ENCODE measurements around the gene NAPEPLD. TPM values are rescaled to one million over a fixed set of nuclear protein-coding genes. Genes with fewer than 3 reads are reported as not detected.

NAPEPLD gene
- polyA plus RNA-seq, 3 donors: 1.1 to 2.2 (median 1.6) TPM

- H3K27me3 Mint-ChIP-seq (ENCODE audit: low read depth in 3 of 3): no peaks in the 10 kb centered on the region
- H2AFZ ChIP-seq (ENCODE audit: insufficient read depth, low read depth, low read length, poor library complexity, severe bottlenecking): no peak overlapping the region
- no peaks in the 10 kb centered on the region for H3K27me3 ChIP-seq (ENCODE audit: control insufficient read depth in 2 of 2, insufficient read depth in 2 of 2, low read length in 2 of 2)
- intact Hi-C loops (cut with micrococcal nuclease): loop anchor here in 1 of 2 donors (10.0 kb wide), 1 partner anchor 217 kb away; the partner anchor contains the start of gene PMPCB
- no CpG with 5 or more reads among the region's 3 CpGs for WGBS (ENCODE audit: insufficient coverage)
- H3K36me3 Mint-ChIP-seq: peaks cover 3 to 14% of the 10 kb centered on the region in 2 donors
- DNase-seq: no peak
- H3K4me1 ChIP-seq (ENCODE audit: control insufficient read depth in 1 of 2, insufficient read depth in 2 of 2, low read length in 2 of 2): peaks cover 34 to 45% of the 10 kb centered on the region in 2 donors
- peak overlapping the region; percentile 98 for H3K4me2 ChIP-seq (replicated peaks; ENCODE audit: extremely low read depth, low read length, poor library complexity, severe bottlenecking)
- H4K20me1 ChIP-seq (ENCODE audit: insufficient read depth, low read length): no peaks in the 10 kb centered on the region
- no peak for TF ChIP-seq CTCF (IDR thresholded peaks at IDR 0.05)
- H3K36me3 ChIP-seq (replicated peaks in 1 of 2; ENCODE audit: control insufficient read depth in 1 of 2, insufficient read depth in 2 of 2, low read length in 2 of 2): peaks cover 0 to 4% of the 10 kb centered on the region in 2 donors
- H3K9ac ChIP-seq (ENCODE audit: insufficient read depth, low read length, poor library complexity, severe bottlenecking): no peak overlapping the region
- no peak overlapping the region for H3K4me3 ChIP-seq (replicated peaks in 1 of 3; ENCODE audit: low read depth in 2 of 3, low read length in 3 of 3)
- no peak overlapping the region for H3K27ac Mint-ChIP-seq
- H3K9me3 ChIP-seq (replicated peaks in 1 of 2; ENCODE audit: control insufficient read depth in 1 of 2, insufficient read depth in 1 of 2, low read length in 2 of 2): peaks cover 0 to 4% of the 10 kb centered on the region in 2 donors
- H3K4me3 Mint-ChIP-seq: no peak overlapping the region
- no peak overlapping the region for H3K27ac ChIP-seq (ENCODE audit: low read depth in 1 of 2, low read length in 2 of 2)
- H3K4me1 Mint-ChIP-seq: peaks cover 41% of the 10 kb centered on the region
- peaks cover 4 to 10% (median 9%) of the 10 kb centered on the region in 7 donors for H3K9me3 Mint-ChIP-seq
- H3K79me2 ChIP-seq (ENCODE audit: insufficient read depth, low read length): peaks cover 38% of the 10 kb centered on the region
Observed at GRCh38 chr7:103077318-103077717, 71.6 kb downstream of the NAPEPLD start.

GRCh38 chr7:103076764-103077163, 72.1 kb downstream of the NAPEPLD start:
- Histone ChIP-seq H3K9me3 (replicated peaks in 1 of 2; ENCODE audit: control insufficient read depth in 1 of 2, insufficient read depth in 1 of 2, low read length in 2 of 2) (peaks cover 0 to 4% of the 10 kb centered on the region in 2 donors), H3K4me1 (ENCODE audit: control insufficient read depth in 1 of 2, insufficient read depth in 2 of 2, low read length in 2 of 2) (peaks cover 34 to 45% of the 10 kb centered on the region in 2 donors), H3K4me2 (replicated peaks; ENCODE audit: extremely low read depth, low read length, poor library complexity, severe bottlenecking) (peak overlapping the region; percentile 98), H3K36me3 (replicated peaks in 1 of 2; ENCODE audit: control insufficient read depth in 1 of 2, insufficient read depth in 2 of 2, low read length in 2 of 2) (peaks cover 0 to 1% of the 10 kb centered on the region in 2 donors), H3K27ac (ENCODE audit: low read depth in 1 of 2, low read length in 2 of 2) (no peak overlapping the region), H3K4me3 (replicated peaks in 1 of 3; ENCODE audit: low read depth in 2 of 3, low read length in 3 of 3) (peak overlapping the region in 1 of 3 experiments; percentile 89), H3K79me2 (ENCODE audit: insufficient read depth, low read length) (peaks cover 38% of the 10 kb centered on the region), H2AFZ (ENCODE audit: insufficient read depth, low read depth, low read length, poor library complexity, severe bottlenecking) (no peak overlapping the region), H4K20me1 (ENCODE audit: insufficient read depth, low read length) (no peaks in the 10 kb centered on the region), H3K27me3 (ENCODE audit: control insufficient read depth in 2 of 2, insufficient read depth in 2 of 2, low read length in 2 of 2) (no peaks in the 10 kb centered on the region), H3K9ac (ENCODE audit: insufficient read depth, low read length, poor library complexity, severe bottlenecking) (no peak overlapping the region)
- Mint-ChIP-seq H3K27me3 (ENCODE audit: low read depth in 3 of 3) (no peaks in the 10 kb centered on the region), H3K9me3 (peaks cover 4 to 10% (median 9%) of the 10 kb centered on the region in 7 donors), H3K27ac (peak overlapping the region in 6 of 7 donors; percentile 5 to 88 (median 49)), H3K4me1 (peaks cover 41% of the 10 kb centered on the region), H3K36me3 (peaks cover 3 to 10% of the 10 kb centered on the region in 2 donors), H3K4me3 (peak overlapping the region in 1 of 2 donors; percentile 35)
- 40% methylated on average over 2 of the region's 7 CpGs for WGBS (ENCODE audit: insufficient coverage)
- intact Hi-C loops (cut with micrococcal nuclease): loop anchor here in 1 of 2 donors (10.0 kb wide), 1 partner anchor 218 kb away; the partner anchor contains the start of gene PMPCB
- TF ChIP-seq CTCF (IDR thresholded peaks at IDR 0.05): no peak
- peak; percentile 33 to 44 (median 44) for DNase-seq

Data from CD14-positive monocyte (primary cell).